Measurements from ENCODE around the gene MYL7. TPM values are rescaled to one million over a fixed set of nuclear protein-coding genes. Genes with fewer than 3 reads are reported as not detected.

The MYL7 gene

Small RNA genes within 50 kb of the gene (small RNA-seq; reads per million reads assigned to genes)
- not detected for gene RNA5SP230 (ENCODE audit: insufficient read depth)
